Retina (tissue), 1 donor: ENCODE measurements around the gene SPACA6.

Experiments
- DNase-seq: peaks from one replicate; pipeline ENCODE4 v3.0.0-alpha.2; 2016

Gene SPACA6

GRCh38 chr19:51689751-51690453, 3.2 kb upstream of the SPACA6 start:
- peak; percentile 78 for DNase-seq

- peak; percentile 91 for DNase-seq
Observed at GRCh38 chr19:51690454-51691073, 2.6 kb upstream of the SPACA6 start.

- DNase-seq: peak; percentile 35
Observed at GRCh38 chr19:51691074-51691583, 2.0 kb upstream of the SPACA6 start.

GRCh38 chr19:51691584-51692428, 1.3 kb upstream of the SPACA6 start:
- DNase-seq: no peak

- DNase-seq: no peak
Observed at GRCh38 chr19:51692468-51692867, 662 bp upstream of the SPACA6 start.

DNA sequence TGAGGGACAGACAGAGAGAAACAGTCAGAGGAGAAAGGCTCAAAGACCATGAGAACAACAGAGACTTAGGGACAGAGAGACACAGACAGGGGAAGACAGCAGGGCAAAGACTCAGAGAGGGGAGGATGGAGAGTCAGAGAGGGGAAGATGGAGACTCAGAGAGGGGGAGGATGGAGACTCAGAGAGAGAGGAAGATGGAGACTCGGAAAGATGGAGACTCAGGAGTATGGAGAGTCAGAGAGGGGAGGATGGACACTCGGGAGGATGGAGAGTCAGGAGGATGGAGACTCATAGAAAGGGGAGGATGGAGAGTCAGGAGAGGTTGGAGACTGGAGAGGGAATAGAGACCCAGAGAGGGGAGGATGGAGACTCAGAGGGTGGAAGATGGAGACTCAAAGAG, 689 bp downstream of the SPACA6 start:
- DNase-seq: no peak

DNA sequence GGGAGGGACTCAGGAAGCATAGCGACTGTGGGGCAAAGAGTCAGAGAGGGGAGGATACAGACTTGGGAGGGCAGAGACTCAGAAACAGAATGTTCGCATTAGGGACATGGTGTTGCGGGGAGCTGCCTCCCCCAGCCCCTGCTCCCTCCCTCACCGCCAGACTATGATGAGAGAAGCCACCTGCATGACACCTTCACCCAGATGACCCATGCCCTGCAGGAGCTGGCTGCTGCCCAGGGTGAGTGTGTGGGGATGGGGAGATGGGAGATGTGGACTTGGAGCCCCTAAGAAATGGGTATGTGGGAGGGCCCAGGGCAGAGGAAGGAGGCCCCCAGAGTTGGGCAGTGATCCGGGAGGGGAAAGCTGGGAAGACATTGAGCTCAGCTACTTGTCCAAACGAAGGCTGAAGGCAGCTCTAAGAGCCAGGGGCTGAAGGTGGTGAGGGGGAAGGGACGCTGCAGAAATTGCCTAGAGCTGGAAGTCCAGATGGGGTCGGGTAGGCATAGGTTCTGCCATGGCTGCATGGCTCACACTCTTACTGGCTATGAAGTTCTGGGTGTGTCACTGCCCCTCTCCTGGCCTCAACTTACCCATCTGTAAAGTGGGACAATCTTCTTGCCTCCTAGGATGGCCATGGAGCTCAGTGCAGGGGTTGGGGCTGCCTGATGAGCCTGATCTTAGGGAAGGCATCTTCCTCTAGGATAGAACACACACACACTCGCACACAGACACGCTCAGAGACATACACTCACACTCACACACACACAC, 1.4 kb downstream of the SPACA6 start:
- no peak for DNase-seq

- DNase-seq: no peak
Observed at GRCh38 chr19:51695088-51695487, 2.0 kb downstream of the SPACA6 start.

DNA sequence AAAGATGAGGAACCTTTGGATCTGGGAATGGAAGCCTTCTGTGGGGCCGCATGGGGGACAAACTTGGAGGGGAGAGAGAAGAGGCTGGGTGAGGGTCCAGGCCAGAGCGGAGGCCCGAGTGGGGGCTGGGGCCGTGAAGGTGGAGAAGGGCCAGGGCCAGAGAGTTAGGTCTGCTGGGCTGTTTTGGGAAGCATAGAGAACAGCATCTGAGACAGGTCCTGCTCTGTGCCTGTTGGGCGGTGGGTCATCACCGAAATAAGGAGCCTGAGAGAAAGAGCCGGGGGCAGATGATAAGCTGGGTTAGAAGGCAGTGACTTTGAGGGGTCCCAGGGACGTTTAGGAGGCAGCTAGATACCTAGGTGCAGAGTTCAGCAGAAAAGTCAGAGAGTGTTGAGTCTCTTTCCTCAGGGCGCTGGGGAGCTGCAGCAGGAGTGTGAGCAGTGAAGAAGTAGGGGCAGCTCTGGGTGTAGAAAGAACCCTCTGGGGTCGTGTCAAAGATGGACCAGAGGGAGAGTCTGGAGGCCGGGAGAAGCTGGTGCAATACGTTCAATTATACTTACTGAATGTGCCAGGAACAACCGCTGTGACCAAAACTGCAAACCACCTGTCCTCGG, 2.7 kb downstream of the SPACA6 start:
- no peak for DNase-seq

- no peak for DNase-seq
Observed at GRCh38 chr19:51696606-51697005, 3.5 kb downstream of the SPACA6 start.

DNA sequence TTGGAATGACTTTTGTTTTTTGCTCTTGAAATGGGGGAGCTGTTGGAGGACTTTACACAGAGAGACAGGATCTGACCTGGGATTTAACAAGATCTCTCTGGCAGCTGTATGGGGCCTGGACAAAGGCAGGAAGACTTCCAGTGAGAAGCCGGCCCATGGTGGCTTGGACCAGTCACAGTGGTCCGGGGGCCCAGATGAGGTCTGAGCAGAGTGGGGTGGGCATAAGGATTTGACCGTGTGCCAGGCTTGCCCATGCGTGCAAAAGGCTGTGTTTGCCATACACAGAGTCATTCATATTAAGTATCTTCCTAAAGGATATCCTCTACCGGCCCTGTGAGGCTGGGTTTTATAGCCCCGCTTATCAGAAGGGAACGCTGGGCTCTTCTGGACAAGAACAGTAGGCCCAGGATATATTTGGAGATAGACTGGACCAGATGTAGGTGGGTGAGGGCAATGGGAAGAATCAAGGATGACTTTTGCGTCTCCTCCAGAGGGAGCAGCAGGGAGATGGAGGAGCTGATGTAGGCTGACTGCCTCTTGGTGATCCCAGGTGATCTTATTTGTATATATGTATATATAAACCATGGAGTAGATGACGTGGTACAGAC, 4.1 kb downstream of the SPACA6 start:
- no peak for DNase-seq

DNA sequence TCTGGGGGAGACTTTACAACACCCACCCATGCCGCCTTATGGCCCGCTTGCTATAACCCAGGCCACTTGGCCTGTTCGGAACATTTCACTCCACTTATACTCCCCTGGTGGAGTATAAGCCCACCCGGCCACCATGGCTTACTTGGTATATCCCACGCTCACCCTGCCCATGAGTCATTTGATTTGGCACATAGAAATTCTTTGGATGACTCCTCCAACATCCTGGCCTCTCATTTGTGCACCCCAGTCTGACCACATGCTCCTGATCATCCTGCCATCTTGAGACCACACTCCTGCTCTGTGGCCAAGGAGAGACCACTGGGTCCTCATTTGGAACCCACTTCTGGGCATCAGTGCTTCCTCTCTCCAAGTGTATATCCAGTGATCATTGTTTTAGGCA, 5.2 kb downstream of the SPACA6 start:
- no peak for DNase-seq

GRCh38 chr19:51699170-51699569, 6.0 kb downstream of the SPACA6 start:
- no peak for DNase-seq

GRCh38 chr19:51701468-51702100, 8.5 kb downstream of the SPACA6 start:
- DNase-seq: no peak

DNA sequence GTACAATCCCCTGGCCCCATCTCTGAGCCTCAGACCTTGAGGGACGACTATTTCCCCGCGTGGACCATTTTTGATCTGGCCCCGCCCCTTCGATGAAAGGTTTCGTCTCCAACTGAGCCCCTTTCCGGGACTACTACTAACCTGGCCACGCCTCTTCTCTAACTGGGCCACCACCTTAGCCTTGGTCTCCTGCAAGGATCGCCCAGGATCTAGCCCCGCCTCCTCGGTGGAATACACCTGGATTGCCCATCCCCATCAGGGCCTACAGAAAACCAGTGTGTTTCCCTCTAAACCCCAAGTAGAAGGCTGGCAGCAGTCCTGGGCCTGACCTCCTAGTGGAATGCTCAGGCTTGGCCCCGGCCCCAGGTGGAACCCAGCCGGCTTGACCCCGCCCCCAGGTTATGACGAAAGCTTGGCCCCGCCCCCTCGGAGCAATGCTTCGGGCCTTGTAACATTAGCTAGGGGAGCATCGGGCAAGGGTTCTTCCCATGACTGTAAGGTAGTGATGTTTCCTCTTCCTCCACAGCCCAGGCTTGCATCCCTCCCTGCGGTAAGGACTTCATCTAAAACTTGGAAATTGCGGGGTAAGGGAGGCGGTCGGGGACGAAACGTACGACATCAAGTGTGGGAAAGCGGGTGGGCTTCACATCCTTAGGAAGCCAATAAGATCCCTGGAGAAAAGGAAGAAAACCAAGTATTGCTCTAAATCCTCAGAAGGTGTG, 9.1 kb downstream of the SPACA6 start:
- no peak for DNase-seq

GRCh38 chr19:51702825-51703574, 9.9 kb downstream of the SPACA6 start:
- DNase-seq: no peak

DNA sequence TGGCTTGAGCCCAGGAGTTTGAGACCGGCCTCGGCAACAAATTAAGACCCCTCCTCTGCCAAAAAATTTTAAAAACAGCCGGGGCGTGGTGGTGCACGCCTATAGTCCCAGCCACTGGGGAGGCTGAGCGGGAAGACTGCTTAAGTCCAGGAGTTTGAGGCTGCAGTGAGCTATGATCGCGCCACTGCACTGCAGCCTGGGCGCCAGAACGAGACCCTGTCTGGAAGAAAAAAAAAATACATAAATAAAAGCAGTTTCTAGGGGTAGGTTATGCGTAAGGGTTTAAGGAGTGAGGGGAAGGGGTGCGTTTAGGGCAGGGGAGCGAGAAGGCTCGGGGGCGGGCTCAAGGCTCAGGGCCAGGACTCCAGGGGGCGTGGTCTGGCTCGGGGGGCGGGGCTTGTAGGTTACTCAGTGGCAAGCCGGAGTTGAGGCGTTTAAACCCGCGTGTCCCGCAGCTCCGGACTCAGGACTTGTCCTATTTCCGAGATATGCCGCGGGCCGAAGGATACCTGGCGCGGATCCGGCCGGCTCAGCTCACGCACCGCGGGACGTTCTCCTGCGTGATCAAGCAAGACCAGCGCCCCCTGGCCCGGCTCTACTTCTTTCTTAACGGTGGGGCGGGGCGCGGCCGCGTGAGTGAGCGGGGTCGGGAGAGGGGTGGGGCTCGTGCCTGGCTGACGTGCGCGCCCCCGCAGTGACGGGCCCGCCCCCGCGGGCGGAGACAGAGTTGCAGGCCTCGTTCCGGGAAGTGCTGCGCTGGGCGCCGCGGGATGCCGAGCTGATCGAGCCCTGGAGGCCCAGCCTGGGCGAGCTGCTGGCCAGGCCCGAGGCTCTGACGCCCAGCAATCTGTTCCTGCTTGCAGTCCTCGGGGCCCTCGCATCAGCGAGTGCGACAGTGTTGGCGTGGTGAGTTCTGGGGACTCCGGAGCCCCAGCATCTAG, 10.7 kb downstream of the SPACA6 start:
- peak; percentile 98 for DNase-seq

- no peak for DNase-seq
Observed at GRCh38 chr19:51704626-51705025, 11.5 kb downstream of the SPACA6 start.

DNA sequence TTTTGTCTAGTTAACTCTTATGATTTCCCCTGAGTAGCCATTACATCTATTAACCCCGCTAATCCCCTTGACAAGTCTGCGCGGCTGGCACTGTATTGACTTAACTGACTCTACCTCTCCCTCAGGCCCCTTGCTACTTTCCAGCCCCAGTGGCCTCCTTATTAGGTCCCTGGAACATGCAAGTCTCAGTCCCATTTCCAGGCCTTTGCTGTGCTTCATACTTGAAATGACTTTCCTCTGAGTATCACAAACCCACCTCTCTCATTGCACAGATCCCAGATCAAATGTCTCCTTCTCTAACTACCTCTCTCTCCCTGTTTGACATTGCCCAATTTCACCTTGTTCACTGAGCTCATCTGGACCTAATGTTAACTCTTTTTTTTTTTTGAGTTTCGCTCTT, 13.2 kb downstream of the SPACA6 start:
- no peak for DNase-seq
